ENCODE data around the gene HNRNPA0. TPM values are rescaled to one million over a fixed set of nuclear protein-coding genes. Genes with fewer than 3 reads are reported as not detected.

HNRNPA0 gene
- total RNA-seq, 1 donor from 2014 or later, result 22.2 TPM

Other genes with a start within 250 kb of the HNRNPA0 start
- 14.9 and 20.0 TPM in 2 replicates for gene KLHL3, start 18.3 kb downstream of the HNRNPA0 start, total RNA-seq
- gene MYOT, start 113.5 kb upstream of the HNRNPA0 start, total RNA-seq, result not detected in 2 replicates
- gene PKD2L2, start 135.1 kb upstream of the HNRNPA0 start, total RNA-seq, result not detected in 2 replicates

All from pulmonary artery endothelial cell (primary cell).